Body of pancreas (tissue), 4 donors: ENCODE results near the gene CAPN8. TPM values are rescaled to one million over a fixed set of nuclear protein-coding genes. Genes with fewer than 3 reads are reported as not detected.

Source experiments
- ATAC-seq: fragments of 150-250 bp; one replicate; pipeline ENCODE4 v1.9.1; 2016
- DNase-seq, 4 donors: peaks; one replicate each; pipeline ENCODE4 v3.0.0-alpha.2; 2019
- H3K27ac ChIP-seq, 4 donors: fragments of 200-600 bp; sonication (generic); 1 replicate in 3 of 4; 2 replicates in 1 of 4; pipeline versions ENCODE4 v1.5.1 to v1.6.1; 2016 to 2019; ENCODE audit warnings: mild to moderate bottlenecking in 1 of 4, mixed read lengths in 1 of 4, moderate library complexity in 1 of 4
- H3K27me3 ChIP-seq, 2 donors: fragments of 200-600 bp; sonication (generic); one replicate each; pipeline ENCODE4 v1.6.0; 2016; ENCODE audit warnings: mild to moderate bottlenecking in 1 of 2
- H3K36me3 ChIP-seq, 2 donors: fragments of 200-600 bp; sonication (generic); replicated peaks in 1 of 2; 2 replicates each; pipeline ENCODE4 v1.5.1; 2016; ENCODE audit warnings: low read depth in 2 of 2; ENCODE audit not compliant: insufficient read depth in 1 of 2
- H3K4me1 ChIP-seq: fragments of 200-600 bp; sonication (generic); one replicate; pipeline ENCODE4 v1.6.0; 2016
- H3K4me3 ChIP-seq, 2 donors: fragments of 200-600 bp; sonication (generic); 1 replicate in 1 of 2; 2 replicates in 1 of 2; pipeline ENCODE4 v1.5.1; 2016 to 2019
- H3K9me3 ChIP-seq, 3 donors: fragments of 200-600 bp; sonication (generic); 1 replicate in 2 of 3; 2 replicates in 1 of 3; pipeline ENCODE4 v1.5.1; 2016
- POLR2A ChIP-seq, 3 donors: fragments of 450-650 bp; IDR thresholded peaks; one replicate each; pipeline ENCODE4 v1.6.1; 2016; ENCODE audit warnings: antibody characterized with exemption in 3 of 3, mild to moderate bottlenecking in 2 of 3
- WGBS, 2 donors: methylation state at CpG; one replicate each; pipeline ENCODE4 v1.1.5; 2017; 5-methylcytosine and 5-hydroxymethylcytosine counted together
- intact Hi-C: fragments of 100-400 bp; cut with DNase I; formaldehyde crosslinking; loops from one replicate; pipeline ENCODE4 v1.15.1; 2023
- total RNA-seq, 2 donors: library from RNA; depleted of rRNA; stranded (reverse); fragments of >200 nt; gene quantifications; one replicate each; pipeline ENCODE4 v1.1.0, GENCODE V29; 2016
- TF ChIP-seq, protein P1 (sequence below), 7 experiments: fragments of 450-650 bp in 4 of 7; fragments of 200-600 bp in 3 of 7; sonication (generic) in 3 of 7; IDR thresholded peaks; one replicate each; pipeline ENCODE4 v1.5.1; 2016 to 2019; ENCODE audit warnings: antibody characterized with exemption in 7 of 7

Gene CAPN8
- total RNA-seq, 2 donors from 2014 or later: 43.1 TPM; not detected in 1

DNA sequence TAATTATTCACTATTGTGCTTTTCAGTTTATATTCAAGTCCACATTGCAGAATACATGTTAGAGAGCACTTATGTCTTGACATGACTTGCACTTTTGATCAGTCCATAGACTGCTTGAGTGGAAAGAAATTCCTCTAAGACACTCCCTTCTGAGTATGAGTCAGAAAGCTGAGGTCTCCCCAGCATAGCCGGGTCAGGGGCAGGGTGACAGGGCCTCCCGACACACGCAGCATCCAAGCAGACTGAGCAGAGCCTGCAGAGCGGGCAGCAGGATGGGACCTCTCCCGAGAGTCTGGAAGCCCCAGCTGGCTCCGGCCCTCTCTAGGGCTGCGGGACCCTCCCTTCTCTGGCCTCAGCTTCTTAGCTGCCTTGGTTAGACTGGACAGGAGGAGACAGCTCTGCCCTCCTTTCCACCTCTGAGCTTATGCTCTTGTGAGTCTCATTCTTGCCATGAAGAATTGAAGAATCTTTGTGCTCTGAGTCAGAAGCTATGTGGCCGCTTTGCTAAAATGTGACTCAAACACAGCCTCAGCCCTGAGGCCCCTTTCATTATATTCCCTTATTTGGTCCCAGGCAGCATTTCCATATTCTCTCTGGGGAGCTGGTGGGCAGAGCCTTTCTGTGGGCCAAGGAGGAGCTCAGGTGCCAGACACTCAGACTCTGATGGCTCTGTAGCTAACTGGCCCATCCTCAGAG lies 35.6 kb upstream of the CAPN8 start:
- Histone ChIP-seq H3K4me3 (no peak overlapping the region), H3K27ac (no peak overlapping the region), H3K36me3 (no peaks in the 10 kb centered on the region), H3K4me1 (no peaks in the 10 kb centered on the region), H3K27me3 (no peaks in the 10 kb centered on the region), H3K9me3 (no peaks in the 10 kb centered on the region)
- WGBS, 2 donors: 72 to 79% methylated on average over 8 of the region's 8 CpGs
- peak in 1 of 4 donors; percentile 20 for DNase-seq
- intact Hi-C loops: no loop called here
- no peak for TF ChIP-seq POLR2A (IDR thresholded peaks at IDR 0.05)
- TF ChIP-seq, protein P1, sequence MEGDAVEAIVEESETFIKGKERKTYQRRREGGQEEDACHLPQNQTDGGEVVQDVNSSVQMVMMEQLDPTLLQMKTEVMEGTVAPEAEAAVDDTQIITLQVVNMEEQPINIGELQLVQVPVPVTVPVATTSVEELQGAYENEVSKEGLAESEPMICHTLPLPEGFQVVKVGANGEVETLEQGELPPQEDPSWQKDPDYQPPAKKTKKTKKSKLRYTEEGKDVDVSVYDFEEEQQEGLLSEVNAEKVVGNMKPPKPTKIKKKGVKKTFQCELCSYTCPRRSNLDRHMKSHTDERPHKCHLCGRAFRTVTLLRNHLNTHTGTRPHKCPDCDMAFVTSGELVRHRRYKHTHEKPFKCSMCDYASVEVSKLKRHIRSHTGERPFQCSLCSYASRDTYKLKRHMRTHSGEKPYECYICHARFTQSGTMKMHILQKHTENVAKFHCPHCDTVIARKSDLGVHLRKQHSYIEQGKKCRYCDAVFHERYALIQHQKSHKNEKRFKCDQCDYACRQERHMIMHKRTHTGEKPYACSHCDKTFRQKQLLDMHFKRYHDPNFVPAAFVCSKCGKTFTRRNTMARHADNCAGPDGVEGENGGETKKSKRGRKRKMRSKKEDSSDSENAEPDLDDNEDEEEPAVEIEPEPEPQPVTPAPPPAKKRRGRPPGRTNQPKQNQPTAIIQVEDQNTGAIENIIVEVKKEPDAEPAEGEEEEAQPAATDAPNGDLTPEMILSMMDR (IDR thresholded peaks at IDR 0.05): no peak
- ATAC-seq: peak; percentile 39

DNA sequence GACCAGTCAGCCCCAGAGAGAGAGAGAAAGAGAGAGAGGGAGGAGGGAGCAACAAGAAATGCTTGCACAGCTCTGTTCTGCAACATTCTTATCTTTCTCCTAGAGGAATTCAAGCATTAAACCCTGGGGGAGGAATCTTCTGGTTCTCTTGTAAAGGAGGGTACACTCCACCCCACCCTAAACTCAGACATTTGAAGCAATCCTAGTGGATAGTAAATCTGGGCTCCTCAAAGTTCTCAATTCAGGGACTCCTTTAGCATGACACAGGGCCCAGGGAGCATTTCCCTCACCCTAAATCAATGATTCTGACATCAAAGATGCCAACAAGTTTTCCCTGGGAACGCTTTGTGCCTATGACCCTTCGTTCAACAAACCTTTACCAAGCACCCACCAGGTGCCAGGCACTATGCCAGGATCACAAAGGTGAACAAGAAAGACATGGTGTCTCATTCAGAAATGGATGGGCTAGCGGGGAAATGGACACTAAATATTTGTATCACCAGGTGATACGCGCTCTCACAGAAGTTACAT lies 35.0 kb upstream of the CAPN8 start:
- H3K27ac ChIP-seq: no peak overlapping the region
- intact Hi-C loops: no loop called here
- DNase-seq (no peak), ATAC-seq (no peak)
- no peak overlapping the region for H3K4me3 ChIP-seq
- no peaks in the 10 kb centered on the region for H3K27me3 ChIP-seq
- no peak for TF ChIP-seq POLR2A (IDR thresholded peaks at IDR 0.05)
- TF ChIP-seq, protein P1 (IDR thresholded peaks at IDR 0.05): no peak
- no peaks in the 10 kb centered on the region for H3K9me3 ChIP-seq
- 63% methylated on average over 5 of the region's 5 CpGs for WGBS, 2 donors
- H3K36me3 ChIP-seq: no peaks in the 10 kb centered on the region
- no peaks in the 10 kb centered on the region for H3K4me1 ChIP-seq

DNA sequence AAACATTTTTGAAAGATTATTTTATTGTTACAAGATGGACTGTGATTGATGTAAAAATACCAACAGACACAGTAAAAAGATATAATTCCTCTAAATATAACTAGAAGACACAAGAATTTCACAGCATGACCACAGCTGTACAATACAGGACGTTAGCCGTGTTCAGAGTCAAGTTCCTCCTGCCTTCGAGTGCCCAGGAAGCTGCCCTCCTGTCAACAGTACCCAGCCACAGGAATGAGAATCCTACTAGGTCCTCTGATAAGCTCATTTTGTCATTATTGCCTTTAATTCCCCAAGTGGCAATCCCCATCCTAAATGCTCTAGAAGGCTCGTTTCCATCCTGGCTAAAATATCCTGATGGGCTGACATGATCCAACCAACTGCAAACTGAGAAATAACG lies 30.4 kb upstream of the CAPN8 start:
- H3K27ac ChIP-seq: no peak overlapping the region
- no peaks in the 10 kb centered on the region for H3K36me3 ChIP-seq
- TF ChIP-seq, protein P1 (IDR thresholded peaks at IDR 0.05): no peak
- TF ChIP-seq POLR2A (IDR thresholded peaks at IDR 0.05): no peak
- no peaks in the 10 kb centered on the region for H3K27me3 ChIP-seq
- DNase-seq (no peak), ATAC-seq (no peak)
- 49 to 60% methylated on average over 5 of the region's 5 CpGs for WGBS, 2 donors
- no peak overlapping the region for H3K4me3 ChIP-seq
- no peaks in the 10 kb centered on the region for H3K9me3 ChIP-seq
- intact Hi-C loops: no loop called here
- no peaks in the 10 kb centered on the region for H3K4me1 ChIP-seq

DNA sequence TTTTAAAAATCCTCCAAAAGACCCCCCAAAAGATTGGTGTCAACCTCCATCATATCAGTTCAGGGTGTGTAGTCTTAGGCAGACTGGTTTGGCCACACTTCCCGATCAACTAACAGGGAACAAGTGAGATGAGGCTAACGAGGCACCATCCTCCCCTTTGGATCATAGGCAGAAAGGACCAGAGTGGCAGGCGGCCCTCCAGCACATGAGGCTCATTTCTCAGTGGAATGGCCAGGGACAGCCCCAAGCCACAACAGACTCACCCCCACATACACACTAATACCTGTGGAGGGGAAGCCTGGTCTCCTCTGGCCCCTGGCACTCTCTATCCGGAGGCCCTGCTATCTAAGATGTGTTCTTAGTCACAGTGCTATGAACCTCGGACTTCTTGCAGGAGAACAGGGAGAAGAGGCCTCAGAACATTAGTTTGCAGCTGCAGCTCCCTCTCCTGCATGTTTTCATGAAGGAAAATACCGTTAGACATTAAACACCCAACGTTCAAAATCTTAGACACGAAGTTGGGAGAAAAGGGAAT lies 29.6 kb upstream of the CAPN8 start:
- Histone ChIP-seq H3K4me3 (no peak overlapping the region), H3K36me3 (no peaks in the 10 kb centered on the region), H3K4me1 (no peaks in the 10 kb centered on the region), H3K27ac (no peak overlapping the region), H3K9me3 (no peaks in the 10 kb centered on the region), H3K27me3 (no peaks in the 10 kb centered on the region)
- no peak for DNase-seq
- WGBS, 2 donors: 48 to 61% methylated on average over 8 of the region's 8 CpGs
- ATAC-seq: no peak
- intact Hi-C loops: no loop called here
- TF ChIP-seq, protein P1 (IDR thresholded peaks at IDR 0.05): no peak
- no peak for TF ChIP-seq POLR2A (IDR thresholded peaks at IDR 0.05)
